ENCODE data around the gene VPS41.
"Not testable (repeated sequence)": the region's sequence is repeated elsewhere in the genome, so short reads cannot be mapped to it uniquely, and the experiment has no call there.

VPS41 gene

DNA sequence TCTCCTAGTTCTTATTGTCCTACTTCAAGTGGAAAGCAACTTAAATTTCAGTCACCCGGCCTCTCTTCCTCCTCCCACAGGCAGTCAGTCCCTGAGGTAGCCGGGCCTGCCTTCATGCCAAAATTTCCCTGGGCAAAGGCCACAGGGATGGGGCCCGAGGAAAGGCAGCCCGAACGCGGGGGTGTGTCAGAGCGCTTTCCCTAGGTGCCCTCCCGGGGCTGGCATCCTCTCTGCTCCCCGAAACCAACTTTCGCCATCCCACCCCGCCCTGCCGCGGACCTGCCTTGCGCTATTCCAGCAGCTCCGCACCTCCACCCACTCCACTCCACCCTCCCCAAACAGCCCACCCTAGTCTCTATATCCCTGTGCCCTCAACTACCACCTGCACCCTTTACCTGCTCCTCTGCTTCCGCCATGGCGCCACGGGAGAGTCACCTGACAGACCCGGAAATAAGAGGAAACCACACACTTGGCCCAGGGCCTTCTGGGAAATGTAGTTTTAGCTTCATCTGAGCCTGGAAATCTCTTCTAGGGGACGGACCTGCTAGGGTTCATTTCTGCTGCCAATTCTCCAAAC is at the start of gene VPS41:
TSS of gene VPS41 (minus strand) at position 433 of the 577 bp plus-strand sequence. CDS start at position 416, 17 bp downstream.
- H3K9me3 Mint-ChIP-seq: no peaks in the 10 kb centered on the region
- H3K27me3 Mint-ChIP-seq (ENCODE audit: low read depth): peaks cover 2% of the 10 kb centered on the region
- peaks cover 1% of the 10 kb centered on the region for H3K36me3 Mint-ChIP-seq (ENCODE audit: low read depth)
- peak; percentile 74 for DNase-seq (ENCODE audit: low spot score)
- peak within 1 kb of the TSS; percentile 97 for H3K27ac Mint-ChIP-seq
- peak within 1 kb of the TSS; percentile 98 for H3K4me3 Mint-ChIP-seq
- H3K4me1 Mint-ChIP-seq (ENCODE audit: low read depth): peaks cover 25% of the 10 kb centered on the region

DNA sequence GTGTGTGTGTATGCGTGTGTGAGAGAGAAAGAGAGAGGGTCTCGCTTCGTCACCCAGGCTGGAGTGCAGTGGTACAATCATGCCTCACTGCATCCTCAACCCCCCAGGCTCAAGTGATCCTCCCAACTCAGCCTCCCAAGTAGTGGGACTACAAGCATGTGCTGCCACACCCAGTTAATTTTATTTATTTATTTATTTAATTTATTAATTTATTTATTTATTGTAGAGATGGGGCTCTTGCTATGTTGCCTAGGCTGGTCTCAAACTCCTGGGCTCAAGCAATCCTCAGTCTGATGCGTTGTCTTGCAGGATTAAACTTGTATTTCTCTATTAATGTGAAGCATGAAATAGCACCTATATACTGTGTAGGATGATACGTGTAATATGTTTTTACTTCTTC is 46.9 kb upstream of the VPS41 start:
- peaks cover 9% of the 10 kb centered on the region for H3K27me3 Mint-ChIP-seq (ENCODE audit: low read depth)
- no peaks in the 10 kb centered on the region for H3K36me3 Mint-ChIP-seq (ENCODE audit: low read depth)
- H3K27ac Mint-ChIP-seq: no peak overlapping the region
- no peaks in the 10 kb centered on the region for H3K4me1 Mint-ChIP-seq (ENCODE audit: low read depth)
- no peak for DNase-seq (ENCODE audit: low spot score)
- no peaks in the 10 kb centered on the region for H3K9me3 Mint-ChIP-seq
- no peak overlapping the region for H3K4me3 Mint-ChIP-seq

- H3K9me3 Mint-ChIP-seq: no peaks in the 10 kb centered on the region
- no peaks in the 10 kb centered on the region for H3K4me1 Mint-ChIP-seq (ENCODE audit: low read depth)
- no peak overlapping the region for H3K27ac Mint-ChIP-seq
- H3K27me3 Mint-ChIP-seq (ENCODE audit: low read depth): peaks cover 9% of the 10 kb centered on the region
- no peak for DNase-seq (ENCODE audit: low spot score)
- H3K4me3 Mint-ChIP-seq: no peak overlapping the region
- no peaks in the 10 kb centered on the region for H3K36me3 Mint-ChIP-seq (ENCODE audit: low read depth)
These were observed 45.0 kb upstream of the VPS41 start for GRCh38 chr7:38953971-38954370.

GRCh38 chr7:38953227-38953626 is 44.2 kb upstream of the VPS41 start:
- H3K4me1 Mint-ChIP-seq (ENCODE audit: low read depth): no peaks in the 10 kb centered on the region
- no peaks in the 10 kb centered on the region for H3K36me3 Mint-ChIP-seq (ENCODE audit: low read depth)
- no peak overlapping the region for H3K27ac Mint-ChIP-seq
- no peak overlapping the region for H3K4me3 Mint-ChIP-seq
- peaks cover 7% of the 10 kb centered on the region for H3K27me3 Mint-ChIP-seq (ENCODE audit: low read depth)
- no peaks in the 10 kb centered on the region for H3K9me3 Mint-ChIP-seq
- no peak for DNase-seq (ENCODE audit: low spot score)

GRCh38 chr7:38951213-38951612 is 42.2 kb upstream of the VPS41 start:
- H3K27ac Mint-ChIP-seq: no peak overlapping the region

GRCh38 chr7:38950309-38950708 is 41.3 kb upstream of the VPS41 start:
- H3K27ac Mint-ChIP-seq: no peak overlapping the region
- H3K9me3 Mint-ChIP-seq: no peaks in the 10 kb centered on the region
- H3K4me1 Mint-ChIP-seq (ENCODE audit: low read depth): no peaks in the 10 kb centered on the region
- H3K36me3 Mint-ChIP-seq (ENCODE audit: low read depth): no peaks in the 10 kb centered on the region
- peaks cover 5% of the 10 kb centered on the region for H3K27me3 Mint-ChIP-seq (ENCODE audit: low read depth)
- H3K4me3 Mint-ChIP-seq: no peak overlapping the region
- DNase-seq (ENCODE audit: low spot score): no peak

More at GRCh38 chr7:38951213-38951612, 42.2 kb upstream of the VPS41 start:
- Mint-ChIP-seq H3K27me3 (ENCODE audit: low read depth) (peaks cover 7% of the 10 kb centered on the region), H3K36me3 (ENCODE audit: low read depth) (no peaks in the 10 kb centered on the region), H3K4me3 (no peak overlapping the region), H3K4me1 (ENCODE audit: low read depth) (no peaks in the 10 kb centered on the region), H3K9me3 (no peaks in the 10 kb centered on the region)
- DNase-seq (ENCODE audit: low spot score): no peak

DNA sequence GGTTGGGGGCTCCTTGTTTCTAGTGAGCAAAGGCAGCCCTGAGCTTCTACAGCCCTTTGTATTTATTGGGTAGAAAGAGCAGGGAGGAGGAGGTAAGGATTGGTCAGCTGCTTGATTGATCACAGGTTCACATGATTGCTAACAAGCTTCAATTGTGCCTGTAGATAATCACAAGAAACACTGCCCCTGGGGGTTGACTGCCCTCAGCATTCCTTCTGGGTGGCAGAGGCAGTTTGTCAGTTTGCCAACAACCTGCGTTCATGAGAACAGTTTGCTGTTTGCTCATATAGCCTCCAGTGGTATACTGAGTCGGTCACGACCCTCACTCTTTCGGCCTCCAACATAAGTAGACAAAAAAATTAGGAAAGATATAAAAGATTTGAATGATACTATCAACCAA is 38.5 kb upstream of the VPS41 start:
- DNase-seq (ENCODE audit: low spot score); H3K9me3 Mint-ChIP-seq; H3K36me3 Mint-ChIP-seq (ENCODE audit: low read depth): not testable (repeated sequence)

GRCh38 chr7:38942431-38943051 is 33.5 kb upstream of the VPS41 start:
- Mint-ChIP-seq H3K4me3 (no peak overlapping the region), H3K27ac (no peak overlapping the region), H3K27me3 (ENCODE audit: low read depth) (no peaks in the 10 kb centered on the region), H3K36me3 (ENCODE audit: low read depth) (no peaks in the 10 kb centered on the region), H3K9me3 (no peaks in the 10 kb centered on the region), H3K4me1 (ENCODE audit: low read depth) (no peaks in the 10 kb centered on the region)
- no peak for DNase-seq (ENCODE audit: low spot score)

More for the DNA sequence above, 38.5 kb upstream of the VPS41 start:
- H3K27me3 Mint-ChIP-seq (ENCODE audit: low read depth); H3K27ac Mint-ChIP-seq; H3K4me3 Mint-ChIP-seq; H3K4me1 Mint-ChIP-seq (ENCODE audit: low read depth): not testable (repeated sequence)

DNA sequence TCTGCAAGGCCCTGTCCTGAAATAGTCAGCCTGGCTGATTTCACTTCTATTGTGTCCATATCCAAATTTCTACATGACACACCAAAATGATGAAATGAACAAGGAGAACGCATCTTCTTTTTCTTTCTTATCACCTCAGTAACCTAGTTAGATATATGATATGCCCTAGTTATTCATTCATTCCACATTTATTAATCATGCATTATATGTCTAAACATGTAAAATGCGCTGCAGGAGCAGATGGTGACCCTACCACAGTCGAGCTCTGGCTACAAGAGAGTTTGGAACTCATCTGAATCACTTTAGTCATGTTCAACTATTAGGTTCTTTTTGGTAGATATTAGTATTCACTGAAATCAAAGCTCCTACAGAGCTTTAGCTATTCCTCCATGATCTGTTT is 31.8 kb upstream of the VPS41 start:
- no peak for DNase-seq (ENCODE audit: low spot score)
- H3K9me3 Mint-ChIP-seq: no peaks in the 10 kb centered on the region
- no peak overlapping the region for H3K4me3 Mint-ChIP-seq
- no peaks in the 10 kb centered on the region for H3K36me3 Mint-ChIP-seq (ENCODE audit: low read depth)
- no peak overlapping the region for H3K27ac Mint-ChIP-seq
- no peaks in the 10 kb centered on the region for H3K27me3 Mint-ChIP-seq (ENCODE audit: low read depth)
- H3K4me1 Mint-ChIP-seq (ENCODE audit: low read depth): no peaks in the 10 kb centered on the region

DNA sequence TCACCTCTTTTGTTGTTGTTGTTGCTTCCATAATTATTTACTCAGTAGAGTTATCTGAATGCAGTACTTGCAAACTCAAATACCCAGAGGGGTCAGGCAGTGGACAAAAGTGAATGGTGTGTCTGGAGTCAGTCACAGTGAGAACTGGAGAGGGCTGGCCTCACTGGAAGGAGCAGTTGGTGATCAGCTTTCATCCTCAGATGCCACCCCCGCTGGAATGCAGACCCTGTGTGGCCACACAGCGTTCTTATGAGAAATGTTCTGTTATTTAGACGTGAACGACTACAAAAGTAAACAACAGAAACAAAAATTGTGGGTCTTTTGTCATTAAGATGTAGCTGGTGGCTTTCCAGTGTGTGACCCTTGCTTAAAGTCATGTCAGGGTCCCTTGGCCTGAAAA is 29.6 kb upstream of the VPS41 start:
- DNase-seq (ENCODE audit: low spot score): no peak
- Mint-ChIP-seq H3K9me3 (no peaks in the 10 kb centered on the region), H3K4me3 (no peak overlapping the region), H3K27ac (no peak overlapping the region), H3K4me1 (ENCODE audit: low read depth) (no peaks in the 10 kb centered on the region), H3K27me3 (ENCODE audit: low read depth) (no peaks in the 10 kb centered on the region), H3K36me3 (ENCODE audit: low read depth) (no peaks in the 10 kb centered on the region)

GRCh38 chr7:38938001-38938485 is 29.1 kb upstream of the VPS41 start:
- no peak overlapping the region for H3K27ac Mint-ChIP-seq
- no peaks in the 10 kb centered on the region for H3K4me1 Mint-ChIP-seq (ENCODE audit: low read depth)
- DNase-seq (ENCODE audit: low spot score): no peak
- no peaks in the 10 kb centered on the region for H3K36me3 Mint-ChIP-seq (ENCODE audit: low read depth)
- no peaks in the 10 kb centered on the region for H3K27me3 Mint-ChIP-seq (ENCODE audit: low read depth)
- H3K4me3 Mint-ChIP-seq: no peak overlapping the region
- no peaks in the 10 kb centered on the region for H3K9me3 Mint-ChIP-seq

GRCh38 chr7:38936641-38937040 is 27.6 kb upstream of the VPS41 start:
- no peak overlapping the region for H3K27ac Mint-ChIP-seq
- H3K27me3 Mint-ChIP-seq (ENCODE audit: low read depth): no peaks in the 10 kb centered on the region
- H3K9me3 Mint-ChIP-seq: no peaks in the 10 kb centered on the region
- no peak for DNase-seq (ENCODE audit: low spot score)
- H3K4me3 Mint-ChIP-seq: no peak overlapping the region
- H3K36me3 Mint-ChIP-seq (ENCODE audit: low read depth): no peaks in the 10 kb centered on the region
- peaks cover 3% of the 10 kb centered on the region for H3K4me1 Mint-ChIP-seq (ENCODE audit: low read depth)

- H3K27me3 Mint-ChIP-seq (ENCODE audit: low read depth): peaks cover 2% of the 10 kb centered on the region
- DNase-seq (ENCODE audit: low spot score): no peak
- H3K4me1 Mint-ChIP-seq (ENCODE audit: low read depth): peaks cover 6% of the 10 kb centered on the region
- no peak overlapping the region for H3K27ac Mint-ChIP-seq
- no peaks in the 10 kb centered on the region for H3K9me3 Mint-ChIP-seq
- H3K36me3 Mint-ChIP-seq (ENCODE audit: low read depth): no peaks in the 10 kb centered on the region
- H3K4me3 Mint-ChIP-seq: no peak overlapping the region
These were observed 25.5 kb upstream of the VPS41 start for GRCh38 chr7:38934536-38934935.

- no peaks in the 10 kb centered on the region for H3K36me3 Mint-ChIP-seq (ENCODE audit: low read depth)
These were observed 25.1 kb upstream of the VPS41 start for GRCh38 chr7:38934051-38934450.

More at GRCh38 chr7:38934051-38934450, 25.1 kb upstream of the VPS41 start:
- Mint-ChIP-seq H3K9me3 (no peaks in the 10 kb centered on the region), H3K4me1 (ENCODE audit: low read depth) (peaks cover 6% of the 10 kb centered on the region), H3K27ac (no peak overlapping the region), H3K4me3 (no peak overlapping the region), H3K27me3 (ENCODE audit: low read depth) (peaks cover 2% of the 10 kb centered on the region)
- DNase-seq (ENCODE audit: low spot score): no peak

Data from T-helper 2 cell treated with Interferon-gamma antibody and Interleukin-4, amounts not matched to agents 5 μg/mL and 100 μg/mL, for 36 hours (primary cell).